ENCODE results near the gene UMPS.
"Not testable (repeated sequence)": the region's sequence is repeated elsewhere in the genome, so short reads cannot be mapped to it uniquely, and the experiment has no call there.

UMPS gene

DNA sequence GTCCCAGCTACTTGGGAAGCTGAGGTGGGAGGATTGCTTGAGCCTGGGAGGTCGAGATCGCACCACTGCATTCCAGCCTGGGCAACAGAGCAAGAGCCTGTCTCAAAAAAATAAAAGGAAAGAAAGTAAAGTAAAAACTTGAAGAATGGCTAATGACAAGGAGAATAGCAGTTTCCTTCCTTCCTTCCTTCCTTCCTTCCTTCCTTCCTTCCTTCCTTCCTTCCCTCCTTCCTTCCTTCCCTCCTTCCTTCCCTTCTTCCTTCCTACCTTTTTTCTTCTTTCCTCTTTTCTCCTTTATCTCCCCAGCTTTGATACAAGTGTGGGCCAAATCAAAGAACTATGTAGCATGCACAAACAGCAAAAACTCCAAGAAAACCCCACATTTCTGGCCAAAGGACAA is 23.0 kb upstream of the UMPS start:
- DNase-seq (ENCODE audit: low spot score), result not testable (repeated sequence)

DNA sequence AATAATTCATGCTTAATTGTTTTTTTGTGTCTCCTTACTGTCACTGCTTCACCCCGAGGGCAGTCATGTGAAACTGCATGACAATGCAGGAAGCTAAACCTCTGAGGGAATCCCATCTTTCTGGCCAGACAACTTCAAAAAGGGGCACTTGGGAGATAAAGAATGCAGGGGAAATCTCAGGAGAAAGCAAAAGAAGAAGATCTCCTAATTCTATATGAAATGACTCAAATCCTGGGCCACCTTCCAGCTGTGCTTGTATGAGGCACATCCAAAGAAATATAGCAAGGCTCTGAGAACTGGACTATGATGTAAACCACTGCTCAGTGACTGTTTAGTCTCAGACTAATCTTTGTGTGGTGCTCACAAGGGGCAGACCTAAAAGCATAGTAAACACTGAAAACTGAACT is 22.6 kb upstream of the UMPS start:
- DNase-seq (ENCODE audit: low spot score), result no peak

DNA sequence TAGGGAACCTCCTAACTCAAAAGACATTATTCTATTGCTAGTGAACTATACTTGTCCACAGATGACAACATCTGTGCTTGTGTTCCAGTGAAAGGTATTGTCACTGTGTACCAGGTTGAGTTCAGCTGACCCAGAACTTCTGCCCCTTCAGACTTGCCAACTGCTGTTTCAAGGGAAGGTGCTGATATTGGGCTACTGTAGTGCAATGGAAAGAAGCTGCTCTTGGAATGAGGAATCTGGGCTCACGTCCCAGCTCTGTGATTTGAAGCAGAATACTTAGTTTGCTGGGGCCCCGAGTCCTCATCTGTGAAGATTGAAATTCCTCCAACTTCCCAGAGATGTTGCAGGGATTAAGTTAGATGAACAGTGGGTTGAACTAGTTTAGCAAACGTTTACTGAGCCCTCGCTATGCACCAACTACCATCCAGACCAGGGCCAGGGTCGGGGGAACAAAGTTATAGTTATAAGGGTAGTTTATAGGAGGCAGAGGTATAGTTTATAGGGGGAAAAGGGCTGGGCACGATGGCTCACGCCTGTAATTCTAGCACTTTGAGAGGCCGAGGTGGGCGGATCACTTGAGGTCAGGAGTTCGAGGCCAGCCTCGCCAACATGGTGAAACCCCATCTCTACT is 15.9 kb upstream of the UMPS start:
- no peak for DNase-seq (ENCODE audit: low spot score)

DNA sequence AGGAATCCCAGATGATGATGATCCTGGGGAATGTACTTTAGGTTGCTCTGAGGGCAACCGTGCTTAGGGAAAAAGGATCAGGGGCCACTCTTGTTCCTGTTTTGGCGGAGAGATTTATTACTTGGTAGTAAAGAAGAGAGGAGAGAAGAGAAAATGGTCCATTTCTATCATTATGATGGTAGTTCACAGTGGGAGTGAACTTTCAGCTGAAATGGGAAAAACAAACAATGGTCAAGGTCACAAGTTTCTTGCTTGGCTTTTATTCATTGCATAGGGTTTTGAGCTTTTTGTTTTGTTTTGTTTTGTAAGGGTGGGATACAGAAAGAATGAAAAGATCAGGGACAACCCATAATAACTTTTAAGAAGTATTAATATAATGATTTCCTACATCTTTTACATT is 7.7 kb upstream of the UMPS start:
- no peak for DNase-seq (ENCODE audit: low spot score)

DNA sequence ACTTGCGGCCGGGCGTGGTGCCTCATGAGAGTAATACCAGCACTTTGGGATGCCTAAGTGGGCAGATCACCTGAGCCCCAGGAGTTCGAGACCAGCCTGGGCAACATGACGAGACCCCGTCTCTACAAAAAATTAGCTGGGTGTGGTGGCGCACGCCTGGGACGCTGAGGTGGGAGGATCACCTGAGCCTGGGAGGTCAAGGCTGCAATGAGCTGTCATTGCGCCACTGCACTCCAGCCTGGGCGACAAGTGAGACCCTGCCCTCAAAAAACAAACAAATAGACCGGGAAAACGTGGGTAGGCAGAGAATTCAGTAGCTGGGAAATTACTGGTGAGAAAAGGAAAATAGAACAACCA is 667 bp downstream of the UMPS start:
- no peak for DNase-seq (ENCODE audit: low spot score)

DNA sequence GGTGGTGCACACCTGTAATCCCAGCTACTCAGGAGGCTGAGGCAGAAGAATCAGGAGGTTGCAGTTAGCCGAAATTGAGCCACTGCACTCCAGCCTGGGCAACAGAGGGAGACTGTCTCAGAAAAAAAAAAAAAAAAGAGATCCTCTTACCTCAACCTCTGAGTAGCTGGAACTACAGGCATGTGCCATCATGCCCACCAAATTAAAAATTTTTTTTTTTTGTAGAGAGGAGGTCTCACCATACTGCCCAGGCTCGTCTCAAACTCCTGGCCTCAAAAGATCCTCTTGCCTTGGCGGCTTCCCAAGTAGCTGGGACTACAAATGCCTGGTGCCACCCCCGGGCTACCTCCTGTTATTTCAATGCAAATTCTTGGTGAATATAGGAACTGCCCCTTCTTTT is 1.5 kb downstream of the UMPS start:
- no peak for DNase-seq (ENCODE audit: low spot score)

DNA sequence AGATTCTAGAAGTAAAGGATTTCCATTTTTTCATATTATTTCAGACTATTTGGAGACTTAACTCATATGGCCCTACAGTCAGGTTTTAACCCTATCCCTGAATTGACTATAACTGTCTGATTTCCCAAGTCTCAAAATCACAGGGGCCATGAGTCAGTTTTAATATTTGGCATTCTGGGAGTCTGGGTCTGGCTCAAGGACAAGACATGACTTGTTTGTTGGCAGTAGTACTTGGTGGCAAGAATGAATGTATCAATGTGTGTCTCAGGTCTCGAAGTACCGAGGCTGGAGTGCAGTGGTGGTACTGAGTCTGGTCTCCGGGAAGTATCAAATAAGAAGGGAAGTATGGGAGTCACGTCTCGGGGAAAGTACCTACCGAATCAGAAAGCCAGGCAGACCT is 10.8 kb downstream of the UMPS start:
- DNase-seq (ENCODE audit: low spot score), result no peak

DNA sequence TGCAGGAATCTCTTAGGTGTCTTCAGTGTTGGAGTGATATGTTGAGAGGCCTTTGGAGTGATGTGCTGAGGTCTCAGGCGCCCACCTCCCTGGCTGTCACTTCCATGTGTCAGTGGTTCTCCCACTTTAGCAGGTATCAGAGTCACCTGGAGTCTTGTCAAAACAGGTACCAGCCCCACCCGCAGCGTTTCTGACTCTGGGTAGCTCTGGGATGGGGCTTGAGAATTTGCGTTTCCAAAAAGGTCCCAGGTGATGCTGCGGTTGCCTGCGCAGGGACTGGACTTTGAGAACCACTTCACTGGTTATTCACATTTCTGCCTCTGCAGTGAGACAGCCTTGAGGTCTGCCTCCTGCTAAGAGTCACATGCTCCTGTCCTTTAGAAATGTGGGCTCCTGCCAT is 15.5 kb downstream of the UMPS start:
- DNase-seq (ENCODE audit: low spot score), result no peak

DNA sequence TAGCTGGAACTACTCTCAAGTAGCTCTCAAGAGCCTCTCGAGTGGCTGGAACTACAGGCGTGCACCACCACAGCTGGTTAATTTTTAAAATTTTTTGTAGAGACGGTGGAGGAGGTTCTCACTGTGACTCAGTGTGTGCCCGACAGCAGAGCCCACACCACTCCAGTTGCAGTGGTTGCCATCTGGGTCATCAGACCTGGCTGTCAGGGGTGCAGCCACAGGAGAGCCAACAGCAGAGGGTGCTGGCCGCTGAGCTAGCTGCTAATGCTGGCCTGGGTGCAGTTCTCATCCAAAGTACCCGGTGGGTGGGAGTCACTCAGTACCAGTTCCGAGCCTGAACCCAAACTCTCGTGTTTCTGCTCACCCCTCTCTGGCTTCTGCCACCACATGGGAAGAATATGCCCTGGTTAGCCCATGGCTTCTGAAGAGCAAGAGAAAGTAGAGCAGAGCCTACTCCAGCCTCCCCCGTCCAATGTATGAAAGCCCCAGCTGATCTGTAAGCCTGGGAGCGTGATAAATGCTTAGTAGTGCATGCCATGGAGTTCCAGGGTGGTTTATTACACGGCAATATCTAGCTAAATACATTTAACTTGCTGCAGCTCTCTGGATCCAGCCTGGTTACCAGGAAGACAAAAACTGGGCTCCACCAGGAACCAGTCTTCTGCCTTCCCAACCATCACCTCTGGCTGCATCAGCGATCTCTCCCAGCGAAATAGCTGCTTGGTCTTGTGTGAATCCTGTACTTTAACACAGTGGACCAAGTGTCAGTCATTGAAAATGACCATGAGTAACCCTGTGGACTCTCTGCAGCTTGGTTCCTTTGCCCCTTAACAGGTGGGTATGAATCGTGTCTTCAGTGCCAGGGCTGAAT is 17.1 kb downstream of the UMPS start:
- no peak for DNase-seq (ENCODE audit: low spot score)

DNA sequence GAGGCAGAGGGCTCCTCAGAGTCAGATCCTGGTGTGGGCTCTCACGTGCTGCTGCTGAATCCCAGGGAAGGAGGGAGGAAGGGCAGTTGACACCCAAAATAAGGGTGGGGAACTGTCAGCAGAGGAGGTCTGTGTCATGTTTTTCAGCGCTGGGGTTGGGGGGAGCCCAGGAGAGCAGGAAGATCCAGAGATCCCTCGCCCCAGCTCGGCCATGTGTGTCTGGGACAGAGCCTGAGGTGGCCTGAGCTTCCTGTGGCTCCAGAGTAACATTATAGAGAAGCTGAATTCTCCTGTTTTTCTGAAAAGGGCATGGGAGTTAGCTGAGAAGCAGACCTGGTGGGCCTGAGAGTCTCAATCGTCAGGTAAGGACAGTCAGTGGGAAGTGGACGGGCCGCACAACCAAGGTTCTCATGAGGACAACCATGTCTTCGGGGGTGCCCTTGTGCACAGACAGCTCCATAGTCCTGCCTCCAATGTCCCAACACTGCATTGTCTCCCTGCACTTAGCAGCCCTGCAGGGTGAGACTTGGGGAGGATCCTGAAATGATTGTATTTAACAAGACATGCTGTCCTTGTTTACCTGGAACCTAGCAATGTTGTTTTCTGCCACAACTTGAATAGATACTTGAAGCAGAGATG is 18.4 kb downstream of the UMPS start:
- no peak for DNase-seq (ENCODE audit: low spot score)

DNA sequence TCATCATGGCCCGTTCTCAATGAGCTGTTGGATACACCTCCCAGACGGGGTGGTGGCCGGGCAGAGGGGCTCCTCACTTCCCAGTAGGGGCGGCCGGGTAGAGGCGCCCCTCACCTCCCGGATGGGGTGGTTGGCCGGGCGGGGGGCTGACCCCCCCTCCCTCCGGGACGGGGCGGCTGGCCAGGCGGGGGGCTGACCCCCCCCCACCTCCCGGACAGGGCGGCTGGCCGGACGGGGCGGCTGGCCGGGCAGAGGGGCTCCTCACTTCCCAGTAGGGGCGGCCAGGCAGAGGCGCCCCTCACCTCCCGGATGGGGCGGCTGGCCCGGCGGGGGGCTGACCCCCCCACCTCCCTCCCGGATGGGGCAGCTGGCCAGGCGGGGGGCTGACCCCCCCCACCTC is 19.6 kb downstream of the UMPS start:
- DNase-seq (ENCODE audit: low spot score), result not testable (repeated sequence)

DNA sequence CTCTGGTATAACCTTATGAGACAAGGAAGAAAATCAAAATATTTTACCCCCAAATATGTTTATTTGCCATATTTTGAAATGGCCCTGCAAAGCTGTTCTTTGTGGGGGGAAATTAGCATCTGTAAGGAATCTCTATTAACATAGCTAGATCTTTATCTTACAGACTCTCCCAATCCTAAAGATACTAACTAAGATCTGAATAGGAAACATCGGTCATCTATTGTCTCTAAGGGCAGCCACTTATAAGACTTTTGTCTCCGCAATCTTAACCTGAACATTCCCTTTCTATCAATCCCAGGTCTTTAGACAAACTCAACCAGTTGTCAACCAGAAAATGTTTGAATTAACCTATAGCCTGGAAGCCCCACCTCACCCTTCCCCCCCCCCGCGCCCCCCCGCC is 21.2 kb downstream of the UMPS start:
- DNase-seq (ENCODE audit: low spot score), result no peak

DNA sequence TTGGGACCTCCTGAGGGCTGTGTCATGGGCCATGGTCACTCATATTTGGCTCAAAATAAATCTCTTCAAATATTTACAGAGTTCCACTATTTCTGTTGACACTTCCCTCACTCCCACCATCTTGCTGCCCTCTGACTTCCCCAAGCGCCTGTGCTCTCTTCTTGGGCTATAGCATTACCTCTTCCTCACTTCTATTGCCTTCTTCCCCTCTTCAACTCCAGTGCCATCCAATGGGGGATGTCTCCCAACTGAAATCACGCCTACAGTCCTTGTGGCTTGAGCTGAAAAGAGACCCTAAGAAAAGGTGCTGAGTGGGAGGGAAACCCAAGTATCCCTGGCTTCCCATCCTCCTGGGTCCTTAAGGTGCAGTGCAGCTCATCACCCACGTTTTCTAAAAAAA is 21.8 kb downstream of the UMPS start:
- no peak for DNase-seq (ENCODE audit: low spot score)

DNA sequence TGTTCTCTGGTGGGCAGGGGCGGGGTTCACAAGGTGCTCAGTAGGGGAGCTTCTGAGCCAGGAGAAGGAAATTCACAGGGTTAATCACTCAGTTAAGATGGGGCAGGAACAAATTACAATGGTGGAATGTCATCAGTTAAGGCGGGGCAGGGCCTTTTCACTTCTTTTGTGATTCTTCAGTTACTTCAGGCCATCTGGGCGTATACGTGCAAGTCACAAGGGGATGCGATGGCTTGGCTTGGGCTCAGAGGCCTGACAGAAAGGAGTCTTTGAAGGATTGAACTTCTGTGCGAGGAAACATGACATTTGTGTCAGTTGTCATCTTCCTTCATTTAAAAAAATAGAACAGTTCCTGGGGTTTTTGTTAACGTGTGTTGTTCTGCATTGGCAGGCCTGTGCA is 27.7 kb downstream of the UMPS start:
- not testable (repeated sequence) for DNase-seq (ENCODE audit: low spot score)

DNA sequence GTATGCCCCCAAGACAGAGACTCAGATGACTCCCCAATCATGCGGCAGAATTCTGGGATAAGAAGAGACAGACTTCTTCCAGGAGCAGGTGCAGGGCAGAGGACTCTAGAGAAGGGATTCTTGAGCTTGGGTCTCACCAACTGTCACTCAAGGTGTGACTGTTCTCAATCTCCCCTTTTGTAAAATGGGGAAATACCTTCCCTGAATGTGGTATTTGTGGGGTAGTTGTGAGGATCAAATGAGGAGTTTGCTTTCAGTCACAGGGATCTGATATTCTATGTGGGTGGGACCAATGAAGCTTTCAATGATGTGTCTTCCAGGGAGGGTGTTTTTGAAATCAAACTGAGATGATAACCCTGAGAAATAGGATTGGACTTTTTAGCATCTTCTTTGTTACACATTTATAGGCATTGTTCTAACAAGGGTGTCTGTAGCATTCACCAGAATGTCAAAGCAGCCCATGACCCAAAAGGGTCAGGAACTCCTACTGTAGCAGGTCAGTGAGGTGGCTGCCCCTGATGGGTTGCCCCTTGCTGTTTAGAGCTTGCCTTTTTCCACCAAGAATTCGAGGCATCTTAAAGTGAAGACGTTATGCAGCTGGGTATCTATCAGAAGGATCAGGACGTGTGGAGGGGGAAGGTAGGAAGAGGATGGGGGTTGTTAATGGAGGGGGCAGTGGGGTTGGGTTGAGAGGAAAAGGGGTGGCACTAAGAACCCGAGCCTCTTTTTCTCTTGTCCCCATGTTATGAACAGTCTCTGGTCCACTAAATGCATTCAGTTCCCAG is 28.8 kb downstream of the UMPS start:
- no peak for DNase-seq (ENCODE audit: low spot score)

DNA sequence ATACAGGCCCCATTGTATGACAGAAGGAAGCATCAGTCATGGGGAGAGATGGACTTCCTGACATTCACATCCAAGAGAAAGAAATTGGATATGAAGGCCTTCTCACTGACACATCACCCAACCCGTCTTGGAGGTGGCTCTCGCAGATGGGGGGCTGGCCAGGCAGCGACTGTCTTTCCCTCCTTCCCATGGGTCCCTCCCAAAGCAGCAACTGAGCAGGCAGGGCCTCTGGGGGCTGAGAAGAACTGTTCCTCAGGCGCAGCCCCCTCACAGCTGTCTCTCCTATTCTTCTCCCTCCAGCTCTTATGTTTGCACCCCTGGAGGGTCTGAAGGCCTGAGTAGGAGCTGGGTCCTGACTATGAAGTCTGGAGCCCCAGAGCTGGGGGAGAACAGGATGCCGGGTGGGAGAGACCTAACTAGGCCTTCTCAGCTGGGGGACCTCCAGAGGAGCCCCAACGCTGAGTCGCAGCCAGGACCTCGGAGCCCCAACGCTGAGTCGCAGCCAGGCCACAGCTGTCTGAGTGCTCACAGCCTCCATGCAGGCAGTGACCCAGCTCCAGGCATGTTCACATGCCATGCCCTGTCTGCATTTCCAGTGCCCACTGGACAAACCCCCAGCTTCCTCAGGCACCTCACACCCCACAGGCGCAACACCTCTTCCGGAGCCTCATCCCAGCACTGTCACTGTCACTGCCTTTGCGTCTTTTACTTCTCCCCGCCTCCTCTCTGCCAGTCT is 29.6 kb downstream of the UMPS start:
- DNase-seq (ENCODE audit: low spot score), result no peak

DNA sequence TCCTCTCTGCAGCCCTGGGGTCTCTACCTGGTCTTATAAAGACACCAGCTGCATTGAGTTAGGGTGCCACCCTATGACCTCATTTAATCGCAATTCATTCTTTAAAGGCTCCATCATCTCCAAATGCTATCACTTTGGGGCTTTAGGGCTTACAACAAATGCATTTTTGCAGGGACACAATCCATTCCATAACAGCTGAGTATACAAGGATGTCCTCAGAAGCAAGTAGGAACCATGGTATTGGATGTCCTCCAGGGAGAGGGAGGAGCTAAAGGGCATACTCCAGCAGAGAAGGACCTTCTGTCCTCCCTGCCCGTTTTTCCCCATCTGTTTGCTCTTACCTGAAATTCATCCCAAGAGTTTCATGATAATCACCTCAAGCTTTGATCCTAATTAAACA is 30.3 kb downstream of the UMPS start:
- DNase-seq (ENCODE audit: low spot score), result no peak

DNA sequence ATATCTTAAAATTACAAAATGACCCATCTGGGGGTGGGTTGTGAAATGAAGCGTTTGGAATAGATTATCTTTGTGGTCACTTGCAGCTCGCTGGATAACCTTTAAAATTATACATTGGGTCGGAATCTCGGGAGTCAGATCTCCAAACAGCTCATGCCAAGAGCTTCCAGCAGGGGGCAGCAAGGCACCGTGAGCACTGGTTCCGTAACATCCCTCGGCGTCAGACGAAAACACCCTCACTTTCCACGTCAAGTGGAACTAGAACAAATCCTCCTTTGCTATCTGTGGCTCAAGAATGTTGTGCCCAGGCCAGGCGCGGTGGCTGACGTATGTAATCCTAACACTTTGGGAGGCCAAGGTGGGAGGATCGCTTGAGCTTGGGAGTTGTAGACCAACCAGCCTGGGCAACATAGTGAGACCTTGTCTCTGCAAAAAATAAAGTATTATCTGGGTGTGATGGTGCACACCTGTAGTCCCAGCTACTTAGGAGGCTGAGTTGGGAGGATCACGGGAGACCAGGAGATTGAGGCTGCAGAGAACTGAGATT is 31.1 kb downstream of the UMPS start:
- peak; percentile 68 for DNase-seq (ENCODE audit: low spot score)

DNA sequence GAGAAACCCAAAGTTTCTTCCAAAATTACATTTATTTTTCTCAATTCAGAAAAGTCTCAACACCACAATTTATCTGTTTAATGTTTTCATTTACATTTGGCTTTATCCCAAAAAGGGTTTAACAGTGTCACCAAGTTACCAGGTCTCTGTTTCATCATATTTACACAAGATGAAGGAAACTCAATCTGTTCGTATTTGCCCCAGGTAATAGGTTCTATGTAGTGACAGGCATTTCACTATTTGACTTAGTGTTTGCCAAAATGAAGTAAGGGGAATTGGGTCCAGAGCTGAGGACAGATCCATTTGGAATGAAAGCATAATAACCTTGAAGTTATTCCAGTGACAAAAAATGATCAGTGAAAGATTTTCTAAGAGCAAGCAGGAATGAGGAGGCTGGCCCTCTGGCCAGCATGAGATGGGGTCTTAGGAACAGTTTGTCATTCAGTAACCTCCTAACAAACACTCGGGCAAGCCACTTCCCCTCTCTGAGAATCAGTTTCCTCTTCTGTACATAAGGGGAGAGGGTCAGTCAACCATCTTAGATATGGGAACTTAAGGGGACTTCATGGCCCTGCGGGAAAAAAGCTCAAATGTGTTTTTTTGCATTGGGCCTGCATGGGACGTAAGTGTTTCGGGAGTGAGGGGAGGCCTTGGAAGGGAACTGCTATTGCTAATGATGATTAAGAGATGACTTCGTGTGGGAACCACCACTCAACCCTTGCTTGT is 31.8 kb downstream of the UMPS start:
- DNase-seq (ENCODE audit: low spot score), result no peak

DNA sequence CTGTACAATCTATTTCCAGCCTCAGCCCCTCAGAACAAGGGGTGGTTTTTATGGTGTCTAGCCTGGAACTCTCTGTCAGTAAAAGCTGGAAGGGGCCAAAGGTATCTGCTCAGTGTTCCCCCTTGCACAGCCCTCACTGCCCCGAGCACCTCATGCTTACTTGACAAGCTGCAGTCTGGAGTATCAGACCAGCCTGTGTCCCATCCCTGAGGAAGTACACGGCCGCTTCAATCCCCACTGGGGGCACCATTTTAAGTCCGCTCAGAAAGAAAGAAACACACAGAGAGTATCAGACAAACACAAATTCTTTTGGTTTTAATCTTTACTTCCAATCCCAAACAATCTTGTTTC is 32.4 kb downstream of the UMPS start:
- DNase-seq (ENCODE audit: low spot score), result no peak

DNA sequence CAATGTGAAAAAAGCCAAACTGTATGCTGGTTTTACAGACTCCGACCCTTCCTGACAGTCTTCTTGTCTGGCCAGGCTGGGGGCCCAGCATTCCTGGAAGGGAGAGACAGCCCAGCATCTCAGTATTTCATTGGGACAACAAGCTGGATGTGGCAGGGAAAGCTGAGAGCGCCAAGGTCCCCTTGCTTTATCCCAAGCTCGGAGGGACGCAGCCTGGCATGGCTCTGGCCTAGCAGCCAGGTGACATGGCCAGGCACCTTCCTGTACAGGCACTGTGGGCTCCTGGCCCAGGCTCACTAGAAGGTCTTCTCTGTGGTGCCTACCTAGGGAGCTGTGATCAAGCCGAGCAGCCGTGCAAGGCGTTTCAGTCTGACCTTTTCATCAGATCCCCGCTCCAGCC is 33.0 kb downstream of the UMPS start:
- DNase-seq (ENCODE audit: low spot score), result no peak
